AG04450 (cell line): ENCODE data around the gene DCPS. TPM values are rescaled to one million over a fixed set of nuclear protein-coding genes. Genes with fewer than 3 reads are reported as not detected.

Source experiments
- CTCF ChIA-PET: fragments of 300-600, 350-600 bp; formaldehyde crosslinking; extraction: SDS; loops from one replicate; lab custom pipeline; 2022; ENCODE audit warnings: antibody characterized with exemption, inconsistent platforms; lab: Charles Lee
- POLR2A ChIA-PET: fragments of 350-600 bp; formaldehyde crosslinking; extraction: SDS; loops from one replicate; lab custom pipeline; 2021; ENCODE audit warnings: antibody characterized with exemption, inconsistent platforms; lab: Yijun Ruan, JAX
- DNase-seq: peaks from one replicate; pipeline ENCODE4 v3.0.0-alpha.2; 2011; ENCODE audit warnings: low read depth, low spot score
- H3K27ac ChIP-seq: one replicate; pipeline ENCODE4 v1.5.1; 2012; ENCODE audit warnings: low read depth, low read length, control low read depth
- H3K27me3 ChIP-seq: one replicate; pipeline ENCODE4 v1.6.0; 2012; ENCODE audit warnings: low read length; ENCODE audit not compliant: control insufficient read depth, insufficient read depth
- H3K4me3 ChIP-seq: 2 replicates; pipeline ENCODE4 v1.5.1; 2011; ENCODE audit warnings: mild to moderate bottlenecking, low read depth, low read length, control low read depth
- H3K9me3 ChIP-seq: 2 replicates; pipeline ENCODE4 v1.5.1; 2012; ENCODE audit warnings: low read length; ENCODE audit not compliant: control insufficient read depth, insufficient read depth
- CTCF ChIP-seq: IDR thresholded peaks from 2 replicates; pipeline ENCODE4 v1.5.1; 2011; ENCODE audit warnings: low read depth, low read length, control low read depth, inconsistent platforms
- polyA plus RNA-seq: library from polyadenylated mRNA; depleted of rRNA; stranded (reverse); fragments of >200 nt; gene quantifications from 2 replicates; pipeline ENCODE4 v1.2.3, GENCODE V29; 2011

The DCPS gene
- polyA plus RNA-seq, 1 experiment = 20.4 TPM

- ChIA-PET POLR2A (interaction anchor here (1.3 kb wide), 1 partner anchor 14 kb away, joined by 3 read pairs; the partner anchor contains the start of gene ST3GAL4), CTCF (interaction anchor here (1.2 kb wide), 1 partner anchor 17 kb away, joined by 3 read pairs; no protein-coding TSS in a partner anchor)
- DNase-seq = no peak
- no peak for TF ChIP-seq CTCF
- Histone ChIP-seq H3K4me3 (no peak overlapping the region), H3K27ac (no peak overlapping the region), H3K27me3 (no peaks in the 10 kb centered on the region), H3K9me3 (no peaks in the 10 kb centered on the region)
These were observed 37.2 kb downstream of the DCPS start for GRCh38 chr11:126340960-126341606.

GRCh38 chr11:126341760-126342161, 37.9 kb downstream of the DCPS start:
- Histone ChIP-seq H3K27ac (no peak overlapping the region), H3K27me3 (no peaks in the 10 kb centered on the region), H3K9me3 (no peaks in the 10 kb centered on the region), H3K4me3 (no peak overlapping the region)
- no peak for DNase-seq
- POLR2A ChIA-PET = interaction anchor here (1.3 kb wide), 1 partner anchor 14 kb away, joined by 3 read pairs; the partner anchor contains the start of gene ST3GAL4
- CTCF ChIA-PET = interaction anchor here (1.2 to 1.6 kb wide), 2 partner anchors 16 to 139 kb away, joined by 3 to 6 read pairs; no protein-coding TSS in a partner anchor
- TF ChIP-seq CTCF = no peak

GRCh38 chr11:126343051-126343450, 39.2 kb downstream of the DCPS start:
- no peak overlapping the region for H3K4me3 ChIP-seq
- DNase-seq = no peak
- TF ChIP-seq CTCF = no peak
- H3K27me3 ChIP-seq = no peaks in the 10 kb centered on the region
- ChIA-PET CTCF (interaction anchor here (1.6 kb wide), 1 partner anchor 138 kb away, joined by 6 read pairs; no protein-coding TSS in a partner anchor), POLR2A (no interaction called here)
- no peaks in the 10 kb centered on the region for H3K9me3 ChIP-seq
- no peak overlapping the region for H3K27ac ChIP-seq

- Histone ChIP-seq H3K27ac (no peak overlapping the region), H3K4me3 (no peak overlapping the region), H3K9me3 (no peaks in the 10 kb centered on the region), H3K27me3 (no peaks in the 10 kb centered on the region)
- no peak for TF ChIP-seq CTCF
- CTCF ChIA-PET = no interaction called here
- POLR2A ChIA-PET = no interaction called here
- no peak for DNase-seq
These were observed 40.6 kb downstream of the DCPS start for GRCh38 chr11:126344141-126345080.
